ENCODE data around the gene KDM4B. TPM values are rescaled to one million over a fixed set of nuclear protein-coding genes. Genes with fewer than 3 reads are reported as not detected.

The KDM4B gene
- total and polyA plus RNA-seq, 9 of the 15 experiments (the other 6 are each of a cell fraction or from before 2014, with no cell fraction given): 0.21 to 29.9 (median 7.3) TPM

- intact Hi-C loops (cut with micrococcal nuclease) (no loop called here), in situ Hi-C loops (cut with MboI) (no loop called here)
- ATAC-seq (no peak), DNase-seq (ENCODE audit: extremely low read depth in 1 of 4, low spot score in 3 of 4) (no peak), FAIRE-seq (no peak)
- Histone ChIP-seq H3K9me1 (ENCODE audit: control insufficient read depth, insufficient read depth, low read length) (no peaks in the 10 kb centered on the region), H3K9ac (ENCODE audit: insufficient read depth in 1 of 2, low read depth in 2 of 2, low read length in 2 of 2) (no peak overlapping the region), H3K9me3 (replicated peaks; ENCODE audit: control insufficient read depth, insufficient read depth, low read depth, low read length) (no peaks in the 10 kb centered on the region), H3K79me2 (ENCODE audit: control insufficient read depth, insufficient read depth, low read length) (no peaks in the 10 kb centered on the region), H3K36me3 (ENCODE audit: control insufficient read depth, insufficient read depth, low read length) (peaks cover 12% of the 10 kb centered on the region; the same call in 2 of the 3 replicates), H4K20me1 (replicated peaks; ENCODE audit: control insufficient read depth, insufficient read depth, low read length) (0 out of 2 replicates have a peak, but pooled peaks cover 4% of the 10 kb centered on the region), H3K4me2 (ENCODE audit: insufficient read depth, low read length) (no peak overlapping the region), H2AFZ (ENCODE audit: low read depth, low read length) (no peak overlapping the region), H3K4me1 (replicated peaks in 1 of 2; ENCODE audit: control insufficient read depth in 2 of 2, insufficient read depth in 2 of 2, low read length in 2 of 2) (peaks cover 0 to 38% of the 10 kb centered on the region in 2 experiments; a peak in 2 of 5 replicates), H3K4me3 (no peak overlapping the region), H3K27me3 (ENCODE audit: control insufficient read depth in 2 of 2, insufficient read depth in 2 of 2, low read length in 2 of 2) (no peaks in the 10 kb centered on the region), H3K27ac (ENCODE audit: extremely low read depth, low read depth, low read length) (no peak overlapping the region)
- TF ChIP-seq RHOXF2B (CRISPR knock-in tag; conservative IDR thresholded peaks at IDR 0.05) (no peak), DACH1 (IDR thresholded peaks at IDR 0.05; ENCODE audit: partially characterized antibody) (no peak), ZNF707 (CRISPR knock-in tag; conservative IDR thresholded peaks at IDR 0.05) (no peak), L3MBTL2 (IDR thresholded peaks at IDR 0.05) (no peak), ZNF75A (CRISPR knock-in tag; IDR thresholded peaks at IDR 0.05) (no peak), TBL1XR1 (IDR thresholded peaks at IDR 0.05; ENCODE audit: low read length in 2 of 2) (no peak), ZNF436 (CRISPR knock-in tag; IDR thresholded peaks at IDR 0.05) (no peak), CREB1 (IDR thresholded peaks at IDR 0.05) (no peak), CREB1 (CRISPR knock-in tag; IDR thresholded peaks at IDR 0.05) (no peak), HMG20B (CRISPR knock-in tag; IDR thresholded peaks at IDR 0.05) (no peak), BCL6 (CRISPR knock-in tag; IDR thresholded peaks at IDR 0.05) (no peak), EHMT2 (IDR thresholded peaks at IDR 0.05) (no peak), HDAC1 (IDR thresholded peaks at IDR 0.05) (no peak)
- no TSS peak for BruUV-seq (replicated peaks)
- WGBS (ENCODE audit: insufficient coverage, low coverage, missing lambda C conversion rate): 95% methylated on average over 26 of the region's 28 CpGs
- ChIA-PET POLR2A (no interaction called here), CTCF (ENCODE audit: low intra/inter-chr PET ratio) (no interaction called here)
Observed at GRCh38 chr19:5121266-5122120, 152.6 kb downstream of the KDM4B start.
